SK-N-SH (cell line): ENCODE data around the gene KMT2C. TPM values are rescaled to one million over a fixed set of nuclear protein-coding genes. Genes with fewer than 3 reads are reported as not detected.

Experiments used
- CTCF ChIA-PET: fragments of 300-600, 350-600 bp; formaldehyde crosslinking; extraction: SDS; loops from one replicate; lab custom pipeline; 2021; lab: Yijun Ruan, JAX
- POLR2A ChIA-PET: fragments of 350-600 bp; sonication (Branson Sonifier 250); formaldehyde crosslinking; extraction: SDS; loops from one replicate; lab custom pipeline; 2020; ENCODE audit warnings: antibody characterized with exemption, inconsistent platforms; lab: Yijun Ruan, JAX
- DNase-seq: peaks from one replicate; pipeline ENCODE4 v3.0.0; 2012
- H2AFZ ChIP-seq: fragments of 200-600 bp; sonication (generic); 2 replicates; pipeline ENCODE4 v1.8.1; 2016; ENCODE audit warnings: antibody characterized with exemption, mild to moderate bottlenecking, low read depth
- H3F3A ChIP-seq: fragments of 200-600 bp; sonication (generic); replicated peaks from 2 replicates; pipeline ENCODE3; 2016; ENCODE audit warnings: antibody characterized with exemption, mild to moderate bottlenecking; ENCODE audit not compliant: insufficient read depth
- H3K27ac ChIP-seq, 2 experiments: fragments of 200-500 bp in 1 of 2; fragments of 200-600 bp in 1 of 2; sonication (Bioruptor generic) in 1 of 2; sonication (generic), shearing (Covaris generic) in 1 of 2; 2 replicates each; pipeline versions ENCODE4 v1.5.1 to v1.6.1; 2014 to 2016; ENCODE audit warnings: low read depth in 2 of 2, inconsistent platforms in 1 of 2, low read length in 1 of 2, mild to moderate bottlenecking in 1 of 2, mixed read lengths in 1 of 2
- H3K27me3 ChIP-seq: fragments of 200-600 bp; sonication (generic), shearing (Covaris generic); 2 replicates; pipeline ENCODE4 v1.6.1; 2016; ENCODE audit warnings: mixed run types; ENCODE audit not compliant: insufficient read depth
- H3K36me3 ChIP-seq, 2 experiments: fragments of 200-500 bp in 1 of 2; fragments of 200-600 bp in 1 of 2; sonication (Bioruptor generic) in 1 of 2; sonication (generic) in 1 of 2; replicated peaks in 1 of 2; 2 replicates each; pipeline versions ENCODE3 to v1.5.1; 2014 to 2016; ENCODE audit warnings: low read length in 1 of 2, mild to moderate bottlenecking in 1 of 2; ENCODE audit not compliant: insufficient read depth in 2 of 2, control insufficient read depth in 1 of 2
- H3K4me1 ChIP-seq, 2 experiments: fragments of 200-500 bp in 1 of 2; fragments of 200-600 bp in 1 of 2; sonication (Bioruptor generic) in 1 of 2; sonication (generic), shearing (Covaris generic) in 1 of 2; 2 replicates each; pipeline versions ENCODE4 v1.5.1 to v1.6.1; 2014 to 2016; ENCODE audit warnings: low read depth in 1 of 2, low read length in 1 of 2, mixed run types in 1 of 2; ENCODE audit not compliant: insufficient read depth in 2 of 2, control insufficient read depth in 1 of 2
- H3K4me2 ChIP-seq: fragments of 200-600 bp; sonication (generic), shearing (Covaris generic); 2 replicates; pipeline ENCODE4 v1.6.1; 2017; ENCODE audit warnings: mixed run types
- H3K4me3 ChIP-seq, 2 experiments: fragments of 200-500 bp in 1 of 2; fragments of 200-600 bp in 1 of 2; sonication (Bioruptor generic) in 1 of 2; sonication (generic), shearing (Covaris generic) in 1 of 2; 2 replicates each; pipeline versions ENCODE4 v1.5.1 to v1.8.1; 2014 to 2016; ENCODE audit warnings: low read depth in 2 of 2, inconsistent platforms in 1 of 2, low read length in 1 of 2, mild to moderate bottlenecking in 1 of 2, mixed read lengths in 1 of 2, moderate library complexity in 1 of 2
- H3K79me2 ChIP-seq: fragments of 200-600 bp; sonication (generic); 2 replicates; pipeline ENCODE4 v1.8.1; 2017; ENCODE audit warnings: mild to moderate bottlenecking; ENCODE audit not compliant: insufficient read depth
- H3K9ac ChIP-seq: fragments of 200-600 bp; sonication (generic); 2 replicates; pipeline ENCODE4 v1.6.1; 2017; ENCODE audit warnings: mixed run types
- H3K9me2 ChIP-seq: fragments of 200-600 bp; sonication (generic); 2 replicates; pipeline ENCODE4 v1.6.1; 2017; ENCODE audit warnings: mixed run types
- H3K9me3 ChIP-seq: fragments of 200-600 bp; sonication (generic); 2 replicates; pipeline ENCODE4 v1.6.1; 2017; ENCODE audit warnings: mixed run types, mild to moderate bottlenecking, moderate library complexity
- H4K20me1 ChIP-seq: fragments of 200-600 bp; sonication (generic); 2 replicates; pipeline ENCODE4 v1.6.1; 2017; ENCODE audit warnings: mild to moderate bottlenecking, mixed run types; ENCODE audit not compliant: insufficient read depth
- ELF1 ChIP-seq: IDR thresholded peaks from 2 replicates; pipeline ENCODE4 v1.4.0; 2012
- EP300 ChIP-seq, 2 experiments: IDR thresholded peaks; 2 replicates each; pipeline versions ENCODE4 v1.4.0 to v1.6.1; 2012; ENCODE audit warnings: borderline replicate concordance in 1 of 2, low read depth in 1 of 2, low read length in 1 of 2
- FOXJ3 ChIP-seq: sonication (generic); formaldehyde crosslinking; IDR thresholded peaks from 2 replicates; pipeline ENCODE4 v1.5.1; 2020; ENCODE audit warnings: mild to moderate bottlenecking, missing genetic modification reagents
- FOXM1 ChIP-seq: IDR thresholded peaks from 2 replicates; pipeline ENCODE4 v1.4.0; 2012; ENCODE audit warnings: low read depth, mild to moderate bottlenecking
- MAX ChIP-seq: IDR thresholded peaks from 2 replicates; pipeline ENCODE4 v1.4.0; 2012; ENCODE audit warnings: low read depth
- MEF2A ChIP-seq: IDR thresholded peaks from 2 replicates; pipeline ENCODE4 v1.4.0; 2012; ENCODE audit warnings: low read depth, borderline replicate concordance
- RCOR1 ChIP-seq: fragments of 150-350 bp; IDR thresholded peaks from 2 replicates; pipeline ENCODE4 v1.6.1; 2017; ENCODE audit warnings: antibody characterized with exemption, low read length
- SIN3A ChIP-seq: IDR thresholded peaks from 2 replicates; pipeline ENCODE4 v1.6.1; 2012; ENCODE audit warnings: low read depth, mild to moderate bottlenecking, low read length, moderate library complexity, borderline replicate concordance
- SMC3 ChIP-seq: IDR thresholded peaks from 2 replicates; pipeline ENCODE4 v1.6.1; 2012; ENCODE audit warnings: low read depth, low read length, improper control_type of control experiment
- TCF12 ChIP-seq: IDR thresholded peaks from 2 replicates; pipeline ENCODE4 v1.4.0; 2012
- TEAD4 ChIP-seq: IDR thresholded peaks from 2 replicates; pipeline ENCODE4 v1.4.0; 2012; ENCODE audit warnings: mild to moderate bottlenecking, borderline replicate concordance; ENCODE audit not compliant: insufficient read depth
- USF2 ChIP-seq: fragments of 150-350 bp; IDR thresholded peaks from 2 replicates; pipeline ENCODE4 v1.6.1; 2017; ENCODE audit warnings: antibody characterized with exemption, low read length, low read depth, borderline replicate concordance
- ZBTB33 ChIP-seq: IDR thresholded peaks from 2 replicates; pipeline ENCODE4 v1.4.0; 2012; ENCODE audit warnings: low read depth, borderline replicate concordance
- WGBS: methylation state at CpG from one replicate; pipeline ENCODE4 v1.1.6; 2017; ENCODE audit warnings: low lambda C conversion rate; 5-methylcytosine and 5-hydroxymethylcytosine counted together
- polyA plus RNA-seq, 3 experiments: library from polyadenylated mRNA; depleted of rRNA; stranded (reverse); fragments of >200 nt; gene quantifications; 2 replicates each; pipeline ENCODE4 v1.2.3, GENCODE V29; 2012
- TF ChIP-seq, protein P1 (sequence below): IDR thresholded peaks from 2 replicates; pipeline ENCODE4 v1.6.1; 2012; ENCODE audit warnings: mild to moderate bottlenecking, low read depth, low read length, moderate library complexity

KMT2C gene
- polyA plus RNA-seq, 1 of the 3 experiments (the other 2 are of a cell fraction): 8.0 TPM

GRCh38 chr7:152340161-152340560, 95.6 kb downstream of the KMT2C start (continued):
- TF ChIP-seq MEF2A (no peak), SIN3A (no peak), USF2 (no peak)
- TF ChIP-seq, all 33 proteins: peak for 0

DNA sequence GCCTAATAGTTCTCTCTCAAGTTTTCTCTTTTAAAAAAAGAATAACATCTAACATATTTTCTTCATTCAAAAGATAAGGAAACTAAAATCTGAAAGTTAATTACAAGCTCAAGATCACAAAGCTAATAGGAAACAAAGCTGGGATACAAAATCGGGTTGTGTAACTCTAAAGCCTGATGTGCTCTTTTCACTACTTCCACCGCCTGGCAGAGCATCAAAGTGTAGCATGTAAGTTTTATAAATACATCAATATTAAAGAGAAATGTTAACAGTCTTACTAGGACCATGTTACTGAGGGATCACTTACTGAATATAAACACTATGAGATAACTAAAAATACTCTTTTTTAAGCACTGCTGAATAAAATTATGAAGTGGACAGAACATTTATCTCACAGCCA, 97.2 kb downstream of the KMT2C start:
- H3K4me1 ChIP-seq: peaks cover 0 to 6% of the 10 kb centered on the region in 2 experiments; a peak in 3 of 4 replicates
- no peak overlapping the region for H3K4me3 ChIP-seq
- no peak for DNase-seq
- CTCF ChIA-PET: interaction anchor here (0.6 to 4.5 kb wide), 3 partner anchors 9 to 368 kb away, joined by 3 to 31 read pairs (median 4); no protein-coding TSS in a partner anchor
- TF ChIP-seq USF2: no peak
- no peak for TF ChIP-seq TEAD4
- TF ChIP-seq ELF1: no peak
- TF ChIP-seq TCF12: no peak
- no peak for TF ChIP-seq MAX
- no peak for TF ChIP-seq FOXJ3 (CRISPR knock-in tag)
- no peak for TF ChIP-seq EP300 (IDR thresholded peaks at IDR 0.05; ENCODE audit: borderline replicate concordance in 1 of 2, low read depth in 1 of 2, low read length in 1 of 2)
- no peak for TF ChIP-seq FOXM1
- TF ChIP-seq RCOR1: no peak
- TF ChIP-seq, protein P1, sequence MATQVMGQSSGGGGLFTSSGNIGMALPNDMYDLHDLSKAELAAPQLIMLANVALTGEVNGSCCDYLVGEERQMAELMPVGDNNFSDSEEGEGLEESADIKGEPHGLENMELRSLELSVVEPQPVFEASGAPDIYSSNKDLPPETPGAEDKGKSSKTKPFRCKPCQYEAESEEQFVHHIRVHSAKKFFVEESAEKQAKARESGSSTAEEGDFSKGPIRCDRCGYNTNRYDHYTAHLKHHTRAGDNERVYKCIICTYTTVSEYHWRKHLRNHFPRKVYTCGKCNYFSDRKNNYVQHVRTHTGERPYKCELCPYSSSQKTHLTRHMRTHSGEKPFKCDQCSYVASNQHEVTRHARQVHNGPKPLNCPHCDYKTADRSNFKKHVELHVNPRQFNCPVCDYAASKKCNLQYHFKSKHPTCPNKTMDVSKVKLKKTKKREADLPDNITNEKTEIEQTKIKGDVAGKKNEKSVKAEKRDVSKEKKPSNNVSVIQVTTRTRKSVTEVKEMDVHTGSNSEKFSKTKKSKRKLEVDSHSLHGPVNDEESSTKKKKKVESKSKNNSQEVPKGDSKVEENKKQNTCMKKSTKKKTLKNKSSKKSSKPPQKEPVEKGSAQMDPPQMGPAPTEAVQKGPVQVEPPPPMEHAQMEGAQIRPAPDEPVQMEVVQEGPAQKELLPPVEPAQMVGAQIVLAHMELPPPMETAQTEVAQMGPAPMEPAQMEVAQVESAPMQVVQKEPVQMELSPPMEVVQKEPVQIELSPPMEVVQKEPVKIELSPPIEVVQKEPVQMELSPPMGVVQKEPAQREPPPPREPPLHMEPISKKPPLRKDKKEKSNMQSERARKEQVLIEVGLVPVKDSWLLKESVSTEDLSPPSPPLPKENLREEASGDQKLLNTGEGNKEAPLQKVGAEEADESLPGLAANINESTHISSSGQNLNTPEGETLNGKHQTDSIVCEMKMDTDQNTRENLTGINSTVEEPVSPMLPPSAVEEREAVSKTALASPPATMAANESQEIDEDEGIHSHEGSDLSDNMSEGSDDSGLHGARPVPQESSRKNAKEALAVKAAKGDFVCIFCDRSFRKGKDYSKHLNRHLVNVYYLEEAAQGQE: no peak
- no peak for TF ChIP-seq SMC3
- TF ChIP-seq ZBTB33: no peak
- H3K9me3 ChIP-seq: no peaks in the 10 kb centered on the region
- no peak overlapping the region for H3K4me2 ChIP-seq
- H3K9ac ChIP-seq: no peak overlapping the region
- H3F3A ChIP-seq: peaks cover 10% of the 10 kb centered on the region
- POLR2A ChIA-PET: no interaction called here
- no peak overlapping the region for H3K27ac ChIP-seq
- peaks cover 76% of the 10 kb centered on the region for H4K20me1 ChIP-seq
- no peaks in the 10 kb centered on the region for H3K9me2 ChIP-seq
- 72% methylated on average over 2 of the region's 2 CpGs for WGBS
- H2AFZ ChIP-seq: no peak overlapping the region
- peaks cover 5 to 8% of the 10 kb centered on the region in 2 experiments for H3K36me3 ChIP-seq
- peaks cover 96% of the 10 kb centered on the region for H3K79me2 ChIP-seq
- H3K27me3 ChIP-seq: no peaks in the 10 kb centered on the region
